IMR-90 (cell line): Measurements from ENCODE around the gene PHAX. TPM values are rescaled to one million over a fixed set of nuclear protein-coding genes. Genes with fewer than 3 reads are reported as not detected.

Source experiments
- ATAC-seq: fragments of 200-7000 bp; cut with Tn5 transposase; 2 replicates; pipeline ENCODE4 v1.9.1; 2020; ENCODE audit warnings: low read depth, mild to moderate bottlenecking, moderate library complexity
- BruUV-seq: library from RNA; stranded (reverse); fragments of 400-500 nt; replicated peaks from 2 replicates; lab custom pipeline; 2021; lab: Mats Ljungman, UMichigan
- CTCF ChIA-PET: fragments of 300-600 bp; formaldehyde crosslinking; extraction: SDS; loops from one replicate; lab custom pipeline; 2021; ENCODE audit warnings: antibody characterized with exemption; lab: Yijun Ruan, JAX
- POLR2A ChIA-PET: fragments of 300-600 bp; sonication (Branson Sonifier 250); formaldehyde crosslinking; loops from one replicate; lab custom pipeline; 2022; ENCODE audit warnings: antibody characterized with exemption; ENCODE audit not compliant: unreplicated experiment; lab: Charles Lee
- DNase-seq: peaks from one replicate; pipeline ENCODE4 v3.0.0; 2013
- H2AFZ ChIP-seq: replicated peaks from 2 replicates; pipeline ENCODE3; 2013; ENCODE audit warnings: low read length, mild to moderate bottlenecking; ENCODE audit not compliant: poor library complexity
- H2AK5ac ChIP-seq: 2 replicates; pipeline ENCODE4 v1.6.1; 2013; ENCODE audit warnings: low read depth, low read length, inconsistent platforms
- H2AK9ac ChIP-seq: replicated peaks from 2 replicates; pipeline ENCODE3; 2013; ENCODE audit warnings: mild to moderate bottlenecking, low read depth, low read length, moderate library complexity; ENCODE audit not compliant: poor library complexity
- H2BK120ac ChIP-seq: 2 replicates; pipeline ENCODE4 v1.6.1; 2013; ENCODE audit warnings: low read depth, low read length, inconsistent platforms
- H2BK15ac ChIP-seq: 3 replicates; pipeline ENCODE4 v1.6.1; 2013; ENCODE audit warnings: low read depth, low read length, inconsistent platforms
- H2BK20ac ChIP-seq: 2 replicates; pipeline ENCODE4 v1.6.1; 2013; ENCODE audit warnings: low read depth, mild to moderate bottlenecking, inconsistent platforms, low read length, moderate library complexity
- H2BK5ac ChIP-seq: 2 replicates; pipeline ENCODE4 v1.6.1; 2013; ENCODE audit warnings: mild to moderate bottlenecking, low read depth, low read length, inconsistent platforms; ENCODE audit not compliant: poor library complexity, severe bottlenecking
- H3K14ac ChIP-seq: replicated peaks from 2 replicates; pipeline ENCODE4 v1.6.1; 2013; ENCODE audit warnings: low read depth, low read length, inconsistent platforms
- H3K18ac ChIP-seq: 2 replicates; pipeline ENCODE4 v1.6.1; 2013; ENCODE audit warnings: low read depth, low read length, control low read depth
- H3K23ac ChIP-seq: 2 replicates; pipeline ENCODE4 v1.6.1; 2013; ENCODE audit warnings: low read depth, low read length, inconsistent platforms
- H3K27ac ChIP-seq: 2 replicates; pipeline ENCODE4 v1.5.1; 2013; ENCODE audit warnings: mild to moderate bottlenecking, control low read depth, low read length; ENCODE audit not compliant: insufficient read depth
- H3K27me3 ChIP-seq: 2 replicates; pipeline ENCODE4 v1.6.1; 2013; ENCODE audit warnings: low read length; ENCODE audit not compliant: control insufficient read depth, insufficient read depth
- H3K36me3 ChIP-seq: 2 replicates; pipeline ENCODE4 v1.6.1; 2013; ENCODE audit warnings: low read length, mixed read lengths; ENCODE audit not compliant: control insufficient read depth, insufficient read depth
- H3K4ac ChIP-seq: 2 replicates; pipeline ENCODE4 v1.6.1; 2013; ENCODE audit warnings: low read depth, low read length, inconsistent platforms
- H3K4me1 ChIP-seq: 2 replicates; pipeline ENCODE4 v1.6.1; 2013; ENCODE audit warnings: low read length, mixed read lengths; ENCODE audit not compliant: control insufficient read depth, insufficient read depth
- H3K4me2 ChIP-seq: 2 replicates; pipeline ENCODE4 v1.6.1; 2013; ENCODE audit warnings: low read depth, mild to moderate bottlenecking, control low read depth, low read length, moderate library complexity
- H3K4me3 ChIP-seq: 2 replicates; pipeline ENCODE4 v1.5.1; 2013; ENCODE audit warnings: low read depth, mild to moderate bottlenecking, control low read depth, low read length, moderate library complexity; ENCODE audit not compliant: insufficient read depth
- H3K56ac ChIP-seq: 2 replicates; pipeline ENCODE4 v1.6.1; 2013; ENCODE audit warnings: low read length, inconsistent platforms; ENCODE audit not compliant: insufficient read depth; ENCODE audit errors: extremely low read depth
- H3K79me1 ChIP-seq, 2 experiments: 2 replicates each; pipeline ENCODE4 v1.6.1; 2013; ENCODE audit warnings: low read length in 2 of 2, inconsistent platforms in 1 of 2, low read depth in 1 of 2
- H3K9ac ChIP-seq: 2 replicates; pipeline ENCODE4 v1.6.1; 2013; ENCODE audit warnings: low read depth, low read length, control low read depth
- H3K9me1 ChIP-seq: 2 replicates; pipeline ENCODE4 v1.6.1; 2013; ENCODE audit warnings: low read length, inconsistent platforms; ENCODE audit not compliant: insufficient read depth
- H3K9me3 ChIP-seq: 2 replicates; pipeline ENCODE4 v1.6.1; 2013; ENCODE audit warnings: low read length; ENCODE audit not compliant: control insufficient read depth, insufficient read depth
- H4K20me1 ChIP-seq: 2 replicates; pipeline ENCODE4 v1.6.1; 2013; ENCODE audit warnings: low read length, inconsistent platforms; ENCODE audit not compliant: insufficient read depth
- H4K5ac ChIP-seq: 2 replicates; pipeline ENCODE4 v1.6.1; 2013; ENCODE audit warnings: mild to moderate bottlenecking, low read depth, low read length, control low read depth
- H4K8ac ChIP-seq, 2 experiments: 2 replicates each; pipeline ENCODE4 v1.6.1; 2013; ENCODE audit warnings: low read depth in 2 of 2, low read length in 2 of 2, control low read depth in 1 of 2, inconsistent platforms in 1 of 2
- H4K91ac ChIP-seq: 2 replicates; pipeline ENCODE4 v1.6.1; 2013; ENCODE audit warnings: low read depth, low read length, inconsistent platforms; ENCODE audit not compliant: insufficient read depth
- BHLHE40 ChIP-seq: fragments of 150-350 bp; IDR thresholded peaks from 2 replicates; pipeline ENCODE4 v1.6.1; 2016; ENCODE audit warnings: mild to moderate bottlenecking, low read depth, low read length
- CEBPB ChIP-seq: IDR thresholded peaks from 2 replicates; pipeline ENCODE4 v1.6.1; 2012; ENCODE audit warnings: low read depth, low read length, improper control_type of control experiment
- CHD1 ChIP-seq: IDR thresholded peaks from 2 replicates; pipeline ENCODE4 v1.6.1; 2012; ENCODE audit warnings: low read depth, low read length, improper control_type of control experiment
- CTCF ChIP-seq: conservative IDR thresholded peaks from 2 replicates; pipeline ENCODE4 v1.5.1; 2012; ENCODE audit warnings: mild to moderate bottlenecking, low read depth, low read length, improper control_type of control experiment
- ELK1 ChIP-seq: fragments of 150-350 bp; IDR thresholded peaks from 2 replicates; pipeline ENCODE4 v1.6.1; 2016; ENCODE audit warnings: low read depth, mild to moderate bottlenecking, low read length, moderate library complexity, borderline replicate concordance
- FOS ChIP-seq: fragments of 150-350 bp; IDR thresholded peaks from 2 replicates; pipeline ENCODE4 v1.6.1; 2016; ENCODE audit warnings: low read depth, low read length
- MAZ ChIP-seq: IDR thresholded peaks from 2 replicates; pipeline ENCODE4 v1.6.1; 2012; ENCODE audit warnings: low read depth, mild to moderate bottlenecking, low read length, improper control_type of control experiment, moderate library complexity, borderline replicate concordance
- MXI1 ChIP-seq: IDR thresholded peaks from 2 replicates; pipeline ENCODE4 v1.6.1; 2012; ENCODE audit warnings: low read depth, mild to moderate bottlenecking, low read length, moderate library complexity, borderline replicate concordance
- NFE2L2 ChIP-seq: fragments of 150-350 bp; IDR thresholded peaks from 2 replicates; pipeline ENCODE4 v1.6.1; 2016; ENCODE audit warnings: low read depth, mild to moderate bottlenecking, low read length
- RAD21 ChIP-seq: IDR thresholded peaks from 2 replicates; pipeline ENCODE4 v1.6.1; 2012; ENCODE audit warnings: low read length, improper control_type of control experiment
- RCOR1 ChIP-seq: IDR thresholded peaks from 2 replicates; pipeline ENCODE4 v1.6.1; 2012; ENCODE audit warnings: mild to moderate bottlenecking, low read length, improper control_type of control experiment; ENCODE audit not compliant: insufficient replicate concordance
- WGBS, 2 experiments: methylation state at CpG; one replicate each; pipeline versions ENCODE4 v1.1.5 to v1.1.7; 2013; ENCODE audit warnings: missing lambda C conversion rate in 2 of 2; ENCODE audit not compliant: insufficient read length in 1 of 2; ENCODE audit errors: extremely low coverage in 2 of 2; 5-methylcytosine and 5-hydroxymethylcytosine counted together
- dilution Hi-C: fragments of 300-500 bp; cut with HindIII; formaldehyde crosslinking; loops from one replicate; pipeline ENCODE4 v1.14.3; 2018; ENCODE audit warnings: low sequenced_read_pairs; ENCODE audit not compliant: unreplicated experiment
- in situ Hi-C: fragments of 300-500 bp; cut with MboI; formaldehyde crosslinking; loops from 3 replicates; pipeline ENCODE4 v1.14.3; 2019; ENCODE audit warnings: low sequenced_read_pairs, inconsistent platforms, mixed read lengths
- intact Hi-C: fragments of 100-400 bp; cut with micrococcal nuclease; formaldehyde crosslinking; loops from 2 replicates; pipeline ENCODE4 v1.10.0; 2022
- polyA plus RNA-seq, 3 experiments: library from polyadenylated mRNA; depleted of rRNA; stranded (reverse); fragments of >200 nt; gene quantifications; 2 replicates each; pipeline ENCODE4 v1.2.3, GENCODE V29; 2012; ENCODE audit warnings: low replicate concordance in 1 of 3
- total RNA-seq: library from RNA; depleted of rRNA; stranded (reverse); fragments of >200 nt; gene quantifications from 2 replicates; pipeline ENCODE4 v1.2.3, GENCODE V29; 2012

PHAX gene
- total and polyA plus RNA-seq, 2 of the 4 experiments (the other 2 are of a cell fraction): 32.5 to 46.4 TPM

GRCh38 chr5:126641387-126641786 lies 40.6 kb downstream of the PHAX start:
- no TSS peak for BruUV-seq
- TF ChIP-seq RCOR1 (no peak), MAZ (no peak), MXI1 (no peak), FOS (no peak), ELK1 (no peak), RAD21 (no peak), BHLHE40 (no peak), CEBPB (no peak), NFE2L2 (no peak), CTCF (no peak), CHD1 (no peak)
- Histone ChIP-seq H4K5ac (no peak overlapping the region), H3K23ac (no peak overlapping the region), H3K79me1 (no peaks in the 10 kb centered on the region), H2AK9ac (no peak overlapping the region), H4K20me1 (no peaks in the 10 kb centered on the region), H3K4me1 (no peaks in the 10 kb centered on the region), H3K4me2 (no peak overlapping the region), H3K36me3 (no peaks in the 10 kb centered on the region), H3K4ac (no peak overlapping the region), H2BK120ac (no peak overlapping the region), H2AFZ (peak overlapping the region; percentile 58), H3K4me3 (no peak overlapping the region), H3K9ac (no peak overlapping the region), H2BK20ac (no peak overlapping the region), H2BK15ac (no peak overlapping the region), H3K9me3 (peaks cover 2% of the 10 kb centered on the region; the same call in 1 of the 2 replicates), H3K14ac (no peak overlapping the region), H4K91ac (no peak overlapping the region), H4K8ac (no peak overlapping the region), H3K27ac (no peak overlapping the region), H3K9me1 (no peaks in the 10 kb centered on the region), H3K56ac (no peak overlapping the region), H3K27me3 (no peaks in the 10 kb centered on the region), H3K18ac (no peak overlapping the region), H2BK5ac (no peak overlapping the region), H2AK5ac (no peak overlapping the region)
- dilution Hi-C loops: no loop called here
- ChIA-PET POLR2A (no interaction called here), CTCF (no interaction called here)
- 67% methylated on average over 1 of the region's 5 CpGs; no CpG with 5 or more reads in 1 of the 2 experiments for whole genome bisulfite sequencing, 2 experiments
- intact Hi-C loops: no loop called here
- ATAC-seq: no peak
- in situ Hi-C loops: no loop called here
- no peak for DNase-seq
